GM04504 (cell line): ENCODE data around the gene RAB26.
"Not testable (repeated sequence)": the region's sequence is repeated elsewhere in the genome, so short reads cannot be mapped to it uniquely, and the experiment has no call there.

Source experiments
- DNase-seq: peaks from one replicate; pipeline ENCODE4 v3.0.0-alpha.2; 2012; ENCODE audit warnings: low read depth

RAB26 gene

GRCh38 chr16:2147981-2148671 lies at the start of gene RAB26:
Gene RAB26 (plus strand): TSS chr16:2148625. CDS start chr16:2148784, 159 bp downstream.
- no peak for DNase-seq

DNA sequence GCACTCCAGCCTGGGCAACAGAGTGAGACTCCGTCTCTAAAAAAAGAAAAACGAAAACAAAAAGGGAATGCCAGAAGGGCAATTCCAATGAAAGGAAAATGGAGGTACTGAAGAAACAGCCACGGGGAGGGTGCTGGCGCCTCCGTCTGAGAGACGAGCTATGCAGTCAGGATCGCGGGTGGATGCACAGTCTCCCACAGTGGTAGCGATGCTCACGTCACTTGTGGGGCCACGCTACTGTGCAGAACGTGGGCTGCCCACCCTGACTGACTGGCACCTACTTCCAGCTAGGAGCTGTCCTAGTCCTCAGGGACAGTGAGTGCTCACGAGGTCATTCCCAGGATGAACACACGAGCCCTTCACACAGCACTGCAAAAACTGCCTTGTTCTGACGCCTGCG lies 46.8 kb upstream of the RAB26 start:
- not testable (repeated sequence) for DNase-seq

- DNase-seq: no peak
Measured at GRCh38 chr16:2102471-2102870, 46.0 kb upstream of the RAB26 start.

DNA sequence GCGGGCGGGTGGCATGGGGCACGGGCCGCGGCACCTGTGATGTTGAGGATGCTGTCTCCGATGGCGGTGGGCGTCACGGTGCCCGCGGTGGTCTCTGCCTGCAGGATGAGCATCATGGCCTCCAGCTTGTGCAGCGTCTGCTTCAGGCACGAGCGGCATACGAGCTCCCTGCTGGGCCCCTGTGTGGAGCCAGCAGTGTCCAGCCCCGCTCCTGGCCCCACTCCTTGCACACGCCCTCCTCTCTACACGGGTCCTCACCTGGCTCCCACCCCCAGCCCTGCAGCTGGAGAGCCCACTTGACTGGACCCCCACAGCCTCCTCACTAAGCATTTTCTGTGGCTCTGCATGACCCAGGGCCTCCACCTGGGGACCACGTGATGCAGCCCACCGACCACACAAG lies 44.0 kb upstream of the RAB26 start:
- DNase-seq: not testable (repeated sequence)

- DNase-seq: not testable (repeated sequence)
Measured at GRCh38 chr16:2105291-2105690, 43.1 kb upstream of the RAB26 start.

DNA sequence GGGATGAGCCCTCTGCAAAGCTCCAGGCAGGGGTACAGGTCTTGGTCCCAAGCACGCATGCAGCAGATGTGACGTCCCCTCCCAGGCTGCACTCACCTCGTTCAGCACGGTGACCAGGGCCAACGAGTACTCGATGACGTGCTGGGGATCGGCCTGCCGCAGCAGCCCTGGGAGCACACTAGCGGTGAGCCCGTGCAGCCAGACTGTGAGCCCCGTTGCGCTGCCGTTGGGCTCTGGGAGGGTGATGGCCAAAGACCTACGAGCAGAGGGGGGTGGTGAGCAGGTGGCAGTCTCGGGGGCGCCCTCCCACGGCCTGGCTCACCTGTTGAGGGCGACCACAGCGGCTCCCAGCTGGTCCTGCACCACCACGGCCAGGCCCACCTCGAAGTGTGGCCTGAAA lies 42.7 kb upstream of the RAB26 start:
- DNase-seq: not testable (repeated sequence)

DNA sequence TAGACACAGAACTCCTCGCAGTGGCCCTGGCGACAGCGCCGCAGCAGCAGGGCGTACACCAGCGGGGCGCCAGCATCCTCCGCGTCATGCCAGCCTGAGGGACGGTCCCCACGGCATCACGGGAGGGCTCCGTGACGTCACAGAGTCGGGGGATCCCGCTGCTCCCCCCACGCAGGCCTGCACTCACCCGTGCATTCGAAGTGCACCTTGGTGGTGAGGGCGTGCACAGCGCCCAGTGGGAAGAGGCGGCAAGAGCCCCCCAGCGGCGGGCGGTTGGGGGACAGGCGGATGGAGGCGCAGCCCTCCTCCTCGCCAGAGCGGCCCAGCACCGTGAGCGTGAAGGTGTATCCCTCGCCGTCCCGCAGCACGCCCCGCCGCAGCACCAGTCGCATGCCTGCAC lies 42.2 kb upstream of the RAB26 start:
- not testable (repeated sequence) for DNase-seq

GRCh38 chr16:2107121-2107790 lies 41.2 kb upstream of the RAB26 start:
- not testable (repeated sequence) for DNase-seq

DNA sequence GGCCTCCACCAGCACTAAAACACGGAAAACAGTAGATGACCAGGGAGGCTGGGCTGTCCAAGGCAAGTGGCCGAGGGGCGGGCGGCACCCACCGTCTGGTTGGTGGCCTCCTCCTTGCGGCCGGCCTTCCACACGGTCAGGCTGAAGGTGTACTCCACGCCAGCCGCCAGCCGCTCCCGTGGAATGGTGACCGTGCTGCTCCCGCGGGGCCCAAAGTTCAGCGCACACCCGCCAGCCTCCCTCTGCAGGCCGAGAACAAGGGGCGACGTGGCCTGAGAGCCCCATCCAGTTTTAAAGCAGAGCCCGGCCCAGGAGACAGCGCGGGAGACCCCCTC lies 40.7 kb upstream of the RAB26 start:
- DNase-seq: not testable (repeated sequence)

DNA sequence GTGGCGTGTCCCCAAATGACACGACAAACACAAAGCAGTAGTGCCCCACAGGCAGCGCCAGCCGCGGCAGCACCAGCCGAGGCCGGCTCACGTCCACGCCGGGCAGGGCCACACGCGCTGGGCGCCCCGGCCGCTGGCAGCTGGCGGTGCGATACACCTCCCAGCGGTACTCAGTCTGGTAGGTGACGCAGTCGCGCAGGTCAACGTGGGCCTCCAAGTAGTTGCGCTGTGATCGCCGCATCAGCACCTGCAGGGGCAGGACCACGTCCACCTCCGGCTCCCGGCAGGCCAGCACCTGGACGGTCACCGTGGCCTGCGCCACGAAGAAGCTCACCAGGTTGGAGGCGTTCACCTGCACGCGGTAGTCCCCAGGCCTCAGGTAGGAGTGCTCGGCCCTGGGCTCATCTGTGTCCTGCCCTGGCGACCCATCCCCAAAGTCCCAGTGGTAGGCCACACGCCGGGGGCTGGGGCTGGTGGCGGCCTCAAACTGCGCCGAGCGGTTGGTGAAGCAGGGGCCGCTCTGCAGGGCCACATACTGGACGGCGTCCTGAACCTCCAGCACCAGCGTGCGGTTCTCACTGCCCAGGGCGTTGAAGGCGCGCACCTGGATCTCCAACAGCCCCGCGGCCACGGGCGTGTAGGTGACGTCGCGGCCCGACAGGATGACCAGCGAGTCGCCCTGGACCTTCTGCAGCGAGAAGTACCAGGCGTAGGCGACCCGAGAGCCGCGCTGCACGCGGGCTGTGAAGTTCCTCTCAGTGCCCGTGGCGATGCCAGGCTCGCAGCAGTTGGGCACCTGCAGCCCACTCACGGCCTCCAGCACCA lies 39.8 kb upstream of the RAB26 start:
- DNase-seq: not testable (repeated sequence)

GRCh38 chr16:2109271-2109580 lies 39.2 kb upstream of the RAB26 start:
- not testable (repeated sequence) for DNase-seq

- DNase-seq: not testable (repeated sequence)
Measured at GRCh38 chr16:2109872-2110271, 38.6 kb upstream of the RAB26 start.

GRCh38 chr16:2110332-2111008 lies 38.0 kb upstream of the RAB26 start:
- not testable (repeated sequence) for DNase-seq

GRCh38 chr16:2111009-2111353 lies 37.4 kb upstream of the RAB26 start:
- DNase-seq: not testable (repeated sequence)

- DNase-seq: not testable (repeated sequence)
Measured at GRCh38 chr16:2111412-2112335, 36.8 kb upstream of the RAB26 start.

DNA sequence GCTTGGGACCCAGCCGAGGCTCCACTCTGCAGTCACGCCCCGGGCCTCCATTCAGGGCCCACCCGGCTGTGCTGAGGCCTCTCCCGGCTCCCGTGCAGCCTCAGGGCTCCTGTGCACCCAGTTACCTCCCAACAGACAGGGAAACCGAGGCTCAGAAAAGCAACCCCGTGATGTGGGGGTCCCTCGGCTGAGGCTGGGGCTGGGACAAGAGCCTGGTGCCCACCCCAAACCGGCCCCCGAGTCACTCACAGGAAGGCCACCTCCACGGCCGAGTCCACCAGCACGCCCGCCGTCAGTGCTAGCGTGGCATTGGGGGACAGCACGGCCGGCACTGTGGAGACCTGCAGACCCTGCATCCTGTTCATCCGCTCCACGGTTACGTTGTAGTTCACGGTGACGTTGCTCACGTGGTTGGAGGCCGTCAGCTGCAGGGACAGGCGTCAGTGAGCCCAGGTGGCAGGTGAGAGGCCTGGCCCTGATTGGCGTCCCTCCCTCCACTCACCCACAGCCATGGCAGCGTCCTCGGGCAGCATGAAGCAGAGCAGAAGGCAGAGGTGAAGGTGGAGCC lies 35.8 kb upstream of the RAB26 start:
- not testable (repeated sequence) for DNase-seq

- not testable (repeated sequence) for DNase-seq
Measured at GRCh38 chr16:2114225-2114624, 34.2 kb upstream of the RAB26 start.

- not testable (repeated sequence) for DNase-seq
Measured at GRCh38 chr16:2114885-2115590, 33.4 kb upstream of the RAB26 start.

DNA sequence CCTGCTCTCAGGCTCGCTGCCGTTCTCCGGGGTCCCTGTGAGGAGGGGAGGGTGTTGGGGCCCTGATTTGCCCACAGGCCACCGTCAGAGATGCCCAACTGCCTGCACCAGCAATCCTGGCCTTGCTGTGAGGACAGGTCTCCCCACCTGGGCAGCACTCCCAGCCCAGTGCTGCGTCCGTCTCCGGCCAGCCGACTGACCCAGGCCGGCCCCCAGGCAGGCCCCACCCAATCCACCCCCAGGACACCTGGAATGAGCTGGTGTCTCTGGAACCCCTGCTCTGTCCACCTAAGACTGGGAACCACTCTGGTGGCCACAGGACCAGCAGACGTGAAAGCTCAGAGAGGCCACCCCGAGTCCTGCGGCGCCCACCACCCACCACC lies 32.8 kb upstream of the RAB26 start:
- no peak for DNase-seq

GRCh38 chr16:2116428-2116827 lies 32.0 kb upstream of the RAB26 start:
- DNase-seq: not testable (repeated sequence)
